DOHH2 (cell line): ENCODE measurements around the gene TTC34.

ENCODE experiments used
- EZH2phosphoT487 ChIP-seq: fragments of 200-600 bp; sonication (generic); IDR thresholded peaks from 2 replicates; pipeline ENCODE4 v1.6.1; 2017; ENCODE audit warnings: borderline replicate concordance, mild to moderate bottlenecking, antibody characterized with exemption, low read length, moderate library complexity, mixed read lengths
- TF ChIP-seq, protein P1 (sequence below): fragments of 200-600 bp; sonication (generic); IDR thresholded peaks from one replicate; pipeline ENCODE4 v1.5.1; 2014; ENCODE audit warnings: antibody characterized with exemption, mild to moderate bottlenecking, low read depth, low read length; ENCODE audit not compliant: poor library complexity, severe bottlenecking

DNA sequence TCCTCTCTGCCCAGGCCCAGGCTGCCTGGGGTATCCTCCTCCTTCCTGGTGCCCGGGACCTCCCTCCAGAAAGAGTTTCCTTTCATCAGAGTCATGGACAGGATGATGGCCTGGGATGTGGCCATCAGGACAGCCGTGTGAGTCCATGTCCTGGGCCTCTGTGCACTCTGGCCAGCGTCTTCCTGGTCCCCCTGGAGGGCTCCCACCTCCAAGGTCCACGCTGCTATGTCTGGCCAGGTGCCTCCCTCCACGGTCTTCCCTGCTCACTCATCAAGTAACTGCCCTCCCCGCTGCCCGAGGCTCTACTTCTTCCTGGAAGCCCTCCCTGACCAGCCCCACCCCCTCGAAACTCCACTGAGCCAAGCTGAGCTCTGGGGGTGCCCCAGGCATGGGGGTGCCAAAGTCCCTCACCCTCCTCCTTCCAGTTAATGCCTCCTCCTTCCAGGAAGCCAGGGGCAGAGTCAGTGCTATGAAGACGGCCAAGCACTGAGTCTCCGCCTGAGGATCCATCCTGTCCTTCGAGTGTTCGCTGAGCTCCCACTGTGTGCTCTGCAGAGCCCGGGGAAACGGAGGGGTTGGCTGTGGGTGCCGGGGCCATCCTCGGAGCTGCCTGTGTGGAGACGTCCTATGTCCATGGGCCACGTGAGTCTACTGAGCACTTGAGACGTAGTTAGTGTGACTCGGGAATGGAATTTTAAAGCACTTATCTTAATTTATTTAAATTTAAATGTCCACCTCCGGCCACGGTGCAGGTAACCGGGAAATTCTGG is 28.5 kb upstream of the TTC34 start:
- TF ChIP-seq, protein P1, sequence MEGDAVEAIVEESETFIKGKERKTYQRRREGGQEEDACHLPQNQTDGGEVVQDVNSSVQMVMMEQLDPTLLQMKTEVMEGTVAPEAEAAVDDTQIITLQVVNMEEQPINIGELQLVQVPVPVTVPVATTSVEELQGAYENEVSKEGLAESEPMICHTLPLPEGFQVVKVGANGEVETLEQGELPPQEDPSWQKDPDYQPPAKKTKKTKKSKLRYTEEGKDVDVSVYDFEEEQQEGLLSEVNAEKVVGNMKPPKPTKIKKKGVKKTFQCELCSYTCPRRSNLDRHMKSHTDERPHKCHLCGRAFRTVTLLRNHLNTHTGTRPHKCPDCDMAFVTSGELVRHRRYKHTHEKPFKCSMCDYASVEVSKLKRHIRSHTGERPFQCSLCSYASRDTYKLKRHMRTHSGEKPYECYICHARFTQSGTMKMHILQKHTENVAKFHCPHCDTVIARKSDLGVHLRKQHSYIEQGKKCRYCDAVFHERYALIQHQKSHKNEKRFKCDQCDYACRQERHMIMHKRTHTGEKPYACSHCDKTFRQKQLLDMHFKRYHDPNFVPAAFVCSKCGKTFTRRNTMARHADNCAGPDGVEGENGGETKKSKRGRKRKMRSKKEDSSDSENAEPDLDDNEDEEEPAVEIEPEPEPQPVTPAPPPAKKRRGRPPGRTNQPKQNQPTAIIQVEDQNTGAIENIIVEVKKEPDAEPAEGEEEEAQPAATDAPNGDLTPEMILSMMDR = no peak
- no peak for TF ChIP-seq EZH2phosphoT487
